COR-L47 (cell line): ENCODE data around the gene CILP.

Experiments
- DNase-seq: peaks from one replicate; lab custom pipeline; 2025; lab: John Stamatoyannopoulos, UW

Gene CILP

DNA sequence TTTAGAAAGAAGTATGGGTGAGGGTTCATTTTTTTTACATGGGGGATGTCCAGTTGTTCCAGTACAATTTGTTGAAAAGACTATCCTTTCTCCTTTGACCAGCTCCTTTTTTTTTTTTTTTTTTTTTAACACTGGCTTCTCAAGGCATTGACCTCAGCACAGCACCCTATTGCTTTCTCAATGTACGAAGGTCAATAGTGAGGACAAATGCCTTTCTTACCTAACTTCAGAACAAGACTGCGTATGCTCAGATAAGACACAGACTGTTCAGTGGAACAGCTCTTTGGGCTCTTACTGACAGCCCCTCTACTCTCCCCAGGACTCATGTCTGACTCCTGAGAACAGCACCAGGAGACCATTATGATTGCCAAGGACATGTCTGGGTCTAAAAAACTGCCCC, 10.4 kb upstream of the CILP start:
- no peak for DNase-seq

DNA sequence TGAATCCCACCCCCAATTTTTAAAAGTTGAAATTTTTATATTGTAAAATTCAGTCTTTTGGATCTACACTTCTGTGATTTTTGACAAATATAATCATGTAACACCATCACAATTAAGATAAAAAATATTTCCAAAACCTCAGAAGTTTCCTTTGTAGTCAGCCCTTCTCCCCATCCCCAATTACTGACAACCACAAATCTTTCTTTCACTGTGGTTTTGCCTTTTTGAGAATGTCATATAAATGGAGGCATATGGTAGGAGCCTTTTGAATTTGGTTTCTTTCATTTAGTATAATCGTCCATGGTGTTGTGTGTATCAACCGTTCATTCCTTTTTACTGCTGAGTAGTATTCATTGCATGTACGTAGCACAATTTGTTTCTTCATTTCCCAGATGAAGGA, 7.9 kb upstream of the CILP start:
- no peak for DNase-seq

DNA sequence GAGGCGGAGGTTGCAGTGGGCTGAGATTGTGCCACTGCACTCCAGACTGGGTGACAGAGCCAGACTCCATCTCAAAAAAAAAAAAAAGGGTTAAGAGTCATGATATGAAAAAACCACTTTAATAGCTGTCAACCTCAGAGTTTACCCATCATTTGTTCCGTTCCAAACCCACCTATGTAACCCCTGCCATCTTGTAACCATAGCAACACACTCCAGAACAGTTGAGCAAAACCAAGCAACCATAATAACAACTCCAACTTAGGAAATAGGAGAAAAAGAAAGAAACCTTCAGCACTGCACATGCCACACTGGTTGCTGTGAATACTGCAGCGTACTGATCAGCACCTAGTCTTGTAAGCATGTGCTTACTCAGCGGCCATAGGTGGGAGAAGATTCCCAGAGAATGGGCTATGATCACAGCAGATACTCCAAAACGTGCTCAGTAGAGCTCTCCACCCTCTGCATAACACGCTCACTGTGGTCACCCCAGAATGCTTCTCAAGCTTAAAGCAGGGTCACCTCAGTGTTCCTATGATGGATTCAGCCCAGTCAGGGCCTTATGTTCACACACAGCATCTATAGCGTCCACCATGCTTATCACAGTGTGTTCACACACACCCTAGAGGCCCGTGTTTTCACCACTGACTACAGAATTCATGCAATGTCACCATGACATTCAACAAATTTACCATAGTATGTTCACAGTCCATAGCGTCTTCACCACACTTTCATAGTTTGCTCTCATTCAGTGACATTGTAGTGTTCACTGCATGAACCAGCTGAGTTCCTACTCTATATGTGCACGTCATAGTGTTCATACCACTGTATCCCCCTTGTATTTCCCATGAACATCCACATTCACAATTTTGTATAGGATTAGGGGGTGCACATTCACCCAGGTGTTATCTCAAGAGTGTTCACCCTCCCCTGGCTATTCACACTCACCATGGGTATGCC, 6.5 kb upstream of the CILP start:
- no peak for DNase-seq

DNA sequence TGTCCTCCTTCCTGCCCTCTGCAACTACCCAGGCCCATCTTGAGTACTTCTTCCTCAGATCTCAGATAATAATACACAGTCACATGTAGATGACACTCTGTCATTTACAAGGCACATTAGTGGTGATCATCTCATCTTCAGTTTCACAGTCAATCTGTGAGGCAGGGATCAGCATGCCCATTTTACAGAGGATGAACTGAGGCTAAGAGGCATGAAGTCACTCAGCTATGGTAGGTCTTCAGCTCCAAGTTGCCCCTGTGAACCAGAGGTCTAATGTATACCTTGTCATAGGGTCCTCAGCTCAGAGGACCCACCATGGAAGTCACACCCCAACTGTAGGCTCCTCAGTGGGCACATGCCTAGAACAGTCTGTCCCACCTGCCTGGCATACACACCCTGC, 4.2 kb upstream of the CILP start:
- no peak for DNase-seq

DNA sequence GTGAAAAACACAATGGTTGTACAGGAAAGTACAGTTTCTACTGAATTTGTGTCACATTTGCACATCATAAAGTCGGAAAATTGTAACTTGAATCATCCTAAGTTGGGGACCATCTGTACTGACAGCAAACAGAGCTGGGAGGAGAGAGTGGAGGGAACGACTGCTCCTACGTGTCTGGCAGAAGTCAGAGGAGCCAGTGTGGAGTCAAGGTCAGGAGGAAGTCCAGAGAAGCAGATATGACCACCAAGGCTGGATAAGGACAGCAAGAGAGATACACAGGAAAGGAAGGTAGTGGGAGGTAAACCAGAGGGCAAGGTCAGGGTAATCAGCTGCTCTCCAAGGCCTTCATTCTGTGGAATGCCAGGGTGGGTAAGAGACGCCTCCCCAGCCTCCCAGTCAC, 2.7 kb upstream of the CILP start:
- no peak for DNase-seq

DNA sequence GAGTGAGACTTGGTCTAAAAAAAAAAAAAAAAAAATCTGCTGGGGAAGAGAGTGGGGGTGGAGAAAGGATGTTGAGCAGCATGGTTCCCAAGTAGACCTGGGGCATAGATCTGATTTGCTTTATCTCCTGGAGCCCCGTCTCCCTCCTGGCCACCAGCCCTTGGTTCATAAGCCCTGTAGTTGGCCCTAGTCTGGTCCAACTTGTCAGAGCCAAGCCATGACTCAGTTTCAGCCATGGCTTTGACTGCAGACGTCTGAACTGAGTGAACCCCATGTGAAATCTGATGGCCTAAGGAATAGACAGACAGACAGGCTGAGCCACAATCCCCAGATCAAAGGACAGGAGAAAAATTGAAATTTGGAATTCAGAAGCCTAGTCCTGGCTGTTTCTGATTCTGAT, 2.0 kb upstream of the CILP start:
- no peak for DNase-seq

DNA sequence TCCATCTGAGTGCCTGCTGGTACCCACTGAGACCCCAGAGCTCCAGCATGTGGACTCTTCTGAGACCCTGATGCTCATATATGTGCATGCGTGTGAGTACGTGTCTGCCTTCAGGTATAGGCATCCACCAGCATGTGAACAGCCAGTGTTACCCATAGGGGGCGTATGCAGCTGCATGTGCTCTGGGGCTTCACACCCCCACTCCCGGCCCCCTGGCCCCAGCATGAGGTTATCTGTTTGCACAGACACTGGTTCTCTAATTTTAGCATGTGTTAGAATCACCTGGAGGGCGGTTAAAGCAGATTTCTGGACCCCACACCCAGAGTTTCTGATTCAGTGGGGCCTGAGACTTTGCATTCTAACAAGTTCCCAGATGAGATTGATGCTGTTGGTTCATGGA, 824 bp upstream of the CILP start:
- peak; percentile 6 for DNase-seq

DNA sequence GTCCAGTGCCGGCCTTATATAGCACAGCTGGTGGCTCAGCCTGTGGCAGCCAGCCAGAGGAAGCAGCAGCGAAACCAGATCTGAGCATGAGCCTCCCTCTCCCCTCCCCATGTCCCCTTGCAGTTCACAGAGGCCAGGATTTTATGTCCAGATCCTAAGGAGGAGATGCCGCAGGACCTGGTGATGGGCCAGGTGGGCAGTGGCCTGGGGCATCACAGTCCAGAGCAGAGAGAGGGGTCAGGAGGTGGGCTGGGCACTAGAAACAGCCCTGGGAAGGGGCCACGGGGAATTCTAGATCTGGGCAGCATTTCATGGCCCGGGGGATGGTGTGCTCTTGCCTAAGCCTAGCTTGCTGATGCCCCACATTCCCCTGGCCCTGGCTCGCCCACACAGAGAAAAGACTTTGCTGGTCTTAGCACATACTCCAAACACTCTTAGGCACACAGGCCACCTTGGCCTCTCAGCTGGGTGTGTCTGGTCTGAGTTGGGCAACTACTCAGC, 259 bp upstream of the CILP start:
- DNase-seq = peak; percentile 47

DNA sequence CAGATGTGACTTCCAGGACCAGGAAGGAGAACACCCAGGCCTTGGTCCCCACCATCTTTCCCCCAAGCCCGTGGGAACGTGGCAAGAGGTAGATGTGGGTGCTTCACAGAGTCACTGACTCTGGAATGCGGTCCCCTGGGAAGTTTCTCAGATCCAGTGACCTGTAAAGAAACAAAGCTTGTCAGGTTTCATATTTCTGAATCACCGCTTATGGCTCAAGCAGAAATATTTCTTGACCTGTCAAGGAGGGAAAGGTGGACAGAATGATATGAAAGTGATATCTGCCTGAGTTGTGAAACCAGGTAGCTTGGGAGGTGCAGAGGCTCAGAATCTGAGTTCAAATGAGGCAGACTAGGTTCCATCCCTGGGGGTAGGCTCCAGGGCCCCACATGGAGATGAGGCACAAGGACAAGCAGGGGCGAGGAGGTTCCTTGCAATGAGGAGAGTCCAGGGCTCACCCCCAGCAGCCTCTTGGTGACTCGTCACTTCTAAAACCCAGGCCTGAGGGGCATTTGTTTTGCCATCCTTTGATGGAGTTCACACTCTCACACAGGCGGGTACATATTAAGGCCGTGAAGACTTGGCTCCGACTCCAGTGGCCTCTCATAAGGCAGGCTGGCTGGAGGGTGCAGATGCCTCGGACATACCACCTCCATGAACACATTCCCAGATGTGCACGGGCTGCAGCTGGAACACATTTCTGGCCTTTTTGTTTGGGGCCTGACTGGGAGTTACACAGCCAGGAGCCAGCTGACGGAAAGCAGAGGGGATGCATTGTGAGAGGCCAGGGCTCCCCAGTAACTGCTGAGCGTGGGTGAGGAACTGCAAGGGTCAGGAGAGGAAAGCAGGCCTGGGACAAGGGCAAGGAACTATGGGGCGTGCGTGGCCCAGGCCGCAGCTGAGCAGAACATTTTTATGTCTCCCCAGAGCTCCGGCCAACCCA, 1.3 kb downstream of the CILP start:
- DNase-seq = no peak

DNA sequence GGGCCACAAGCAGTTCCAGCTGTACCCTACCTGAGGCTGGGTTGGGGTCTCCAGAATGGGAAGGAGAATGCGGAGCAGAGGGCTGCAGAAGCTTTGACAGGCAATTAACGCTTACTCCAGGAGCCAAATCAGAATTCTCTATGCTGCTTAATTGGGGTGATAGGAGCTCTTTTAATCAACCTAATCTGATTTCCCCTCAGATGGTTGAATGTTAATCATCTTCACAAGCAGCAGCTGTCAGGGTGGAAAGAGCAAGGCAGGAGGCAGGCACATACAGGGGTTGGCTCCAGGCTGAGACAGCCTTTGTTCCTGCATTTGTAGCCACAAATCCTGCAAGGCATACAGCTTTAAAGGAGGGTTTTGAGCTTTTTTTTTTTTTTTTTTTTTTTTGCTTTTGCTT, 2.6 kb downstream of the CILP start:
- no peak for DNase-seq

DNA sequence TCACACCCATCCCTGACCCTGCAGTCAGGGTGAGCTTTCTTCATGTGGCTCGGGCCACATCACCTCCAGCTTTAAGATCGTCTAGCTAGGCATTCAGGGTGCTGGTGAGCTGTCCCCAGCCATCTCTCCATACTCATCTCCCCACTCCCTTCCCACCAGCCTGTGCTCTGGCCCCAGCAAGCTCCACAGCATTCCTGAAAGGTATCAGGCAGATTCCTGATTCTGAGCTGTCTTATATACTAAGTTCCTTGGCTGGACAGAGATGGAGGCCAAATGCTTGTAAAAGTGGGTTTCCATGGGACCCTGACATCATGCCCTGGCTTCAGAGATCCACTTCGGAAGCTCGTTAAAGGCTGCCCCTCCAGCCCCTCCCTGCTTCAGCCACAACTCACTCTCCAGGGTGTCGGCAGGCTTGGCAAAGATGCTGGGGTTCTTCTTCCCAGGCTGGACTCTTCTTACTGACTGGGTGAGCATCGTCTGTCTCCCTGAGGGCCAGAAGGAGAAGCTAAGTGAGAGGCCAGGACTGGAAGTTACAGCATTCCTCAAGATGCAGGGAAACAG, 3.9 kb downstream of the CILP start:
- DNase-seq = no peak

DNA sequence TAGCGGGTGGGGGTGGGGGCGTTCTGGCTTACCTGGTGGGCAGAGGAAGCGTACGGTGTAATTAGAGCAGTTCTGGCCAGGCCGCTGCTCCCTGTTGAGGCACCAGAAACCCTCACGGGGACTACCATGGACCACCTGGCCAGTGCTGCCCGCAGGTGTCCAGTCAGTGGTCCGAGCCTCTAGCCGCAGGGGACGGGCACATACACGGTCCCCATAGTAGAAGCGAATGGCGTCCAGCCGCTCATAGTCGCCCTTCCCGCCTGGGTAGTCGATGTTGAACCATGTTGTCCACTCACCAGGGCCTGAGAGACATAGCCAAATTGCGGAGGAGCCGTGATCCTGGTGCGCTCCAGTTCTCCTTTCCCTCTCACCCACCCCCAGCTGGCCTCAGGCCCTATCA, 4.5 kb downstream of the CILP start:
- no peak for DNase-seq

DNA sequence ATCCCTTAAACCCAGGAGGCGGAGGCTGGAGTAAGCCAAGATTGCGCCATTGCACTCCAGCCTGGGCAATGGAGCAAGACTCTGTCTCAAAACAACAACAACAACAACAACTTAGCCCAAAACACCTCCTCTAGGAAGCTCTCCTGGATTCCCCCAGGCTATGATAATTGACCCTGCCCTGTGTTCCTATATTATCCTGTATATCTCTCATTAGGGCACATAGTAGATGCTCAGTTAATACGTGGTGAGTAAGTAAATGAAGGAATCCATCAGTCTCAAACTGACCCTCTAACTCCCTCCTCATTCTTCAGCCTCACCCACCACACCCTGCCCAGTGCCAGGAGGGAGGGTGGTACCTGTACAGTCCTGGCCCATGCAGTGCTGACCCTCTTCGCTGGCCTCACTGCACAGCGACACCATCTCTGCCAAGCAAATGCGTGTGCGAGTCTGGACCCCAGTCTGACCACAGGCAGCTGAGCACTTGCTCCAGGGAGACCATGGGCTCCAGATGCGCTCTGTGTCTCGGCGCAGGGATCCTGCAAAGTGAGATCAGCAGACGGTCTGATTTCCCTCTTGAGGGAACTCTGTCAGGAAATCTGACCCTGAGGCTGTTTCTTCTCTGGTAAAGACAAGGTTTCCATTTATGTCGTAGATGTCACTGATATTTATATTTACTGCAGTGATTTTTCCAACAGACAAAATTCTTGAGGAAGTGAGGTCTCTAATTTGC, 6.2 kb downstream of the CILP start:
- DNase-seq = no peak

DNA sequence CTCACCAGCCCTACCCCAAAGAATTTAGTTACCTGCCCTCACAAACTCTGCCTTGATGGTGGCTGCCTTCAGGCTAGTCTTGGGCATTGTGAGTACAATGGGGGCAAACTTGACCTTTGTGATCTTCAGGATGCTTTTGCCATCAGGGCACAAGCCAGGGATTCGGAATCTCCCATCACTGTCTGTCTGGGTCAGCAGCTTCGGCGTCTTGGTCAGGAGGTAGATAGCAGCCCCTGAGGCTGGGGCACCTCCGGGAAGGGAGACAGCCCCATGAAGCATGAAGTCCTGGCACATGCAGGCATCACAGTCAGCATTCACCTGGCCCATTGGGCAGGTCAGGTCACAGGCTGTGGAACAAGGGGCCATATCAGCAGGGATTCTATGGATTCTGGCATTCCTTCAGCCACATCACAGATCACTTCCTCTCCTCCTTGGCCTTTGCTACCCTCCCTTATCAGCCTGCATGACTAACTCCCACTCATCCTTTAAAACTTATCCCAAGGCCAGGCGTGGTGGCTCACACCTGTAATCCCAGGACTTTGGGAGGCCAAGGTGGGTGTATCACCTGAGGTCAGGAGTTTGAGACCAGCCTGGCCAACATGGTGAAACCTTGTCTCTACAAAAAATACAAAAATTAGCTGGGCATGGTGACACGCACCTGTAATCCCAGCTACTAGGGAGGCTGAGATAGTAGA, 6.9 kb downstream of the CILP start:
- DNase-seq = no peak

DNA sequence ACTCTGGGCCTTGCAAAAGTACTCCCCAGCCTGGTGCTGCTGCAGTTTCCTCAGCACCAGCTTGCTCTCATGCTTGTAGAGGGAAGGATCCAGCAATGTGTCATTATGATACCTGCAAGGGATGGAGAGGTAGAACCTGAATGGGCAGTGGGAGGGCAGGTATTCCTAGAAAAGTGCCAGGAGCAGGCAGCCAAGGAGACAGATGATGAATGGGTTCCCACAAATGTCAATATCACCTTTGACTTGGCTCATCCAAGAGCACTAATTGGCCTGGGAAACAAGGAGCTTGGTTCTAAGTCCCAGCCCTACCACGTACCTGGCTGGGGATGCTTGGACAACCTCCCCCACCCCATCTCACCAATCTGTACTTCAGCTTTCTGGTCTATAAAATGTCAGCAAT, 9.4 kb downstream of the CILP start:
- no peak for DNase-seq

DNA sequence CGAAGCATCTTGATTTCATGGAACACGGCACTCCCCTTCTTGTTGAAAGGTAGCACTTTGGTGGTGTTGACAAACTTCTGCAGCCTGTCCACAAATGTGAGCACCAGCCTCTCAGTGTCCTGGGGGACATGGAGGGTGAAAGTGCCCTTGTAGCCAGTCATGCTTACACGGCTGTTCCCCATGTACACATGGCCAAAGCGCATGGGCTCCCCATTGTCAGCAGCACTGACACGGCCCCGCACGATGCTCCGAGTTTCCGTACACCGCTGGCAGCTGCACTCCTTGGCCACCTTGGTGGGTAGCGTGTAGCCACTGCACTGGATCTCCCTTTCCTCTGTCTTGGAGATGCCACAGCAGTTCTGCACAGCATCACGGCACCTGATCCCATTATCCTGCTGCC, 12.7 kb downstream of the CILP start:
- no peak for DNase-seq

DNA sequence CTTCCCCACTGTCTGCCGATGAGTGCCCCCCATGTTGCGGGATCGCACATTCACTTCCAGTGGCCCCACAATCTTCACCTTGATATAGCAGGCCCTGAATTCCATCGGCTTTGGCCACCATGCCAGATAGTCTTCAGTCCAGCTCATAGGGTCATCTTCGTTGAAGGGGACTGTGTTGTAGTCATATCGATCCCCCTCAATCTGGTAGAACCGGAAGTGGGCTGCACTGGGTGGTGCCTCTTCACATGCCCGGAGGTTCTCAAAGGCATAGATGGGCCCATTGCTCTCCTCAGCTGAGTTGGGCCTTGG, 14.0 kb downstream of the CILP start:
- no peak for DNase-seq

DNA sequence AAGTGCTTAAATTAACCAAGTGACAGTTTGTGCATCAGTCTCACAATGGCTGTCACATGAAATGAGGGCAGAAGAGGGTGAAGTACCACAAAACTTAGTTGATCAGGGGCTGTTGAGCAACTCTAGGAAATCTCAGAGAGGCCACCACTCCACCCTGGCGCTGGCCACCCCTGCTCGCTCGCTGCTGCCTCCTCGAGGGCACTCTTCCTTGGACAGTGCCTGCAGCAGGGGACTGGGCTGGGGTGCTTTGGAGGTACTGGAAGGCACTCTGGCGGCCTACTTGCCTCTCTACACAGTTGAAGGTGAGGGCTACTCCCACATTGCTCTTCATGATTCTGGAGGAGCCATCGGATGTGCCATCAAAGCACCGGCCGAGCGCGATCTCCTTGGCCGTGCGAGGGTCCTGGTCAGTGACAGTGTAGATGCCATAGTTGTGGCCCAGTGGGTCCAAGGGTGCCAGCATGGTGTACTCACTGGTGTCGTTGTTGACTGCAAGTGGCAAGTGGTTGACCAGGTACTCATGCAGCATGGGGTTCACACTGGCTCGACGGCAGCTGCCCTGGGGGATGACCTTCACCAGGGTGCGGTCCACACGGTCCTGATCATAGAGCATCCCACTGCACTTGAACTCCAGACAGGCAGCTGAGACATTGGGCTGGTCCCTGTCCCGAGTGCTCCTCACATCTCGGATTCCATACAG, 14.5 kb downstream of the CILP start:
- DNase-seq = no peak

DNA sequence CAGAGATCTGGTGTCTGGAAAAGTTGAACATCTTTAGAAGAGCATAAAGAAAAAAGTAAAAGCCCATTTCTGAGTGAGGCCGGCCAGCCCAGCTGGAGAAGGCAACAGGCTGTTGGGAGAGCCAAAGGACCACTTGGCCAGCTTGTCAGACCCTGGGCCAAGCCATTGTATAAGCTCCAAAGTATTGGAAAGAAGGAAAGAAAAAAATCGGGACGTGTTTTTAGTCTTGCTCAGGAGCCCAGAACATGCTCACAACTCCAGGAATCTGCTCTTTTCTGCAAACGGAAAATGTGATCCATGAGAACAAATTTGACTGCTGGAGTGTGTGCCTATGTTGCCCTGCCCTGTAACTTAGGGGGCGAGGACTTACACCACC, 15.7 kb downstream of the CILP start:
- no peak for DNase-seq

DNA sequence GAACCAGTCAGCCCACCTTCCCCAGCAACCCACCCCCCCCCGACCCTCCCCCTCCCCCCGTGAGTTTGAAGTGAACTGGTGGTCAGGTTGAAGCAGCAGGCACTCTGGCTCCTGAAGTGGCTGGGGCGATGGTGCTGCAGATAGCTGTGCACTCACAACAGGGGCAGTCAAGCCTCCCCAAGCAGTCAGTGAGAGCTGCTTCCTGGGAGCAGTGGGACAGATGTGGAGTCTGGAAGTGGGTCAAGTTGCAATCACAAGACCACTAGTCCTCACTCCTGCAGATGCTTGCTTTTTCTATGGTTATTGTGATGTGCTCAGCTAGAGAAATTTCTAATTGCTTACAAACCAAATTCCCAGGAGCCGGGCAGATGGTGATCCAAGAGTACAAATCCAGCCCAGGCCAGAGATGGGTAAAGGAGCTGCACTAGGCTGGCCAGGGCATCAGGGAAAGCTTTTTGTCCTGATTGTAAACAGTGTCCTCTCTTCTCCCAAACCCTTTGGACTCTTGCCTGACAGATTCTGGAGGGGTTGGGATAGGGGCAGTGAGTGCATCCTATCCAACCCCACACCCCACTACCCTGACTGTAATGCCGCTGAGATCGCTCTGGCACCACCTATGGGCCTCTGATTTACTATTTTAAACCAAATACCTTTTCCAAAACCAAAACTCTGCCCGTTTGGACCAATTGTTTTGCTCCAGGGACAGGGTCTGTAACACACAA, 16.3 kb downstream of the CILP start:
- no peak for DNase-seq
